ENCODE measurements around the gene PDK3. TPM values are rescaled to one million over a fixed set of nuclear protein-coding genes. Genes with fewer than 3 reads are reported as not detected.

The PDK3 gene
- total RNA-seq, 2 donors from 2014 or later: 116 to 118 TPM

DNA sequence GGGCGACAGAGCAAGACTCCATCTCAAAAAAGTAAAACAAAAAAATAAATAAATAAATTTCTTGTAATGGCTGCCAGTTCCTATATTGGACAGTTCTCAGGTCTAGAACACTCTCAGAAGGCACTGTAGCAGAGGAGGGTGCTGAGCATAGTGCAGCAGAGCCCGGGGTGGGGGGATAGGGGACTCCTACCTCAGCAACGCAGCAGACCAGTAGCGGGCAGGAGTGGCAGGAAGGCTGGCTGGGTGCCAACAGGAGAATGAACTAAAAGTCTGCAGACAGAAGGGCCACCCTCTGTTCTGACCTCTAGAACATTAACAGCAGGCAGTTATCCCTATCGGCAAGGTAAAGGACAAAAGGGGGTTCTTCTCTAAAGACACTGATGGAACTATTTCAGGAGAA is 20.2 kb downstream of the PDK3 start:
- Histone ChIP-seq H3K4me1 (ENCODE audit: control insufficient read depth in 1 of 2, low read depth in 2 of 2) (peaks cover 2 to 12% of the 10 kb centered on the region in 2 donors), H3K27ac (no peak overlapping the region), H3K9me3 (no peaks in the 10 kb centered on the region), H3K4me3 (no peak overlapping the region), H3K27me3 (replicated peaks; ENCODE audit: insufficient read depth) (no peaks in the 10 kb centered on the region), H3K36me3 (no peaks in the 10 kb centered on the region)
- TF ChIP-seq CTCF (IDR thresholded peaks at IDR 0.05): no peak
- ATAC-seq (ENCODE audit: insufficient number of reproducible peaks, low FRiP score, low read depth) (no peak), DNase-seq (ENCODE audit: low spot score) (no peak)

- no peak overlapping the region for H3K4me3 ChIP-seq
- no peak for ATAC-seq (ENCODE audit: insufficient number of reproducible peaks, low FRiP score, low read depth)
- no peaks in the 10 kb centered on the region for H3K27me3 ChIP-seq (replicated peaks; ENCODE audit: insufficient read depth)
- peaks cover 2 to 16% of the 10 kb centered on the region in 2 donors for H3K4me1 ChIP-seq (ENCODE audit: control insufficient read depth in 1 of 2, low read depth in 2 of 2)
- peak overlapping the region; percentile 43 to 55 for H3K27ac ChIP-seq
- DNase-seq (ENCODE audit: low spot score): no peak
- no peaks in the 10 kb centered on the region for H3K36me3 ChIP-seq
- H3K9me3 ChIP-seq: no peaks in the 10 kb centered on the region
- no peak for TF ChIP-seq CTCF (IDR thresholded peaks at IDR 0.05)
These were observed 21.0 kb downstream of the PDK3 start for GRCh38 chrX:24485976-24486680.

DNA sequence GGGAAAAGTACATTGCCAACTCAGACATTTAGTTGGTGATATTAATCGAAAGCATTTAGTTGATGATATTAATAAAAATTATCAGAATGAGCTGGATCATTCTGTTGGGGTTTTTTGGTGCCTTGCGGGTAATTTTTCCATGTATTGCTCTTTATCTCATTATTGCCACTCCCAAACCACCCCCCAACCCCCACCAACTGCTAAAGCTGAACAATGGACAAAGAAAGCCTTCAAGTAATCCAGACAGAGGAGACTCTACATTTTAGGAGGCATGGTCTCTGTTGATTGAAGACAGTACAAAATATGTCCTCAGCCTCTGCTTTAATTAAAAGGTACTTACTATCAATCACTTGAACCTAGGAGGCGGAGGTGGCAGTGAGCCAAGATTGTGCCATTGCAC is 22.5 kb downstream of the PDK3 start:
- no peak overlapping the region for H3K4me3 ChIP-seq
- H3K27ac ChIP-seq: peak overlapping the region in 1 of 2 donors; percentile 47
- H3K4me1 ChIP-seq (ENCODE audit: control insufficient read depth in 1 of 2, low read depth in 2 of 2): peaks cover 2 to 30% of the 10 kb centered on the region in 2 donors
- no peak for TF ChIP-seq CTCF (IDR thresholded peaks at IDR 0.05)
- DNase-seq (ENCODE audit: low spot score): no peak
- ATAC-seq (ENCODE audit: insufficient number of reproducible peaks, low FRiP score, low read depth): no peak
- no peaks in the 10 kb centered on the region for H3K9me3 ChIP-seq
- no peaks in the 10 kb centered on the region for H3K36me3 ChIP-seq
- H3K27me3 ChIP-seq (replicated peaks; ENCODE audit: insufficient read depth): no peaks in the 10 kb centered on the region

- no peak for DNase-seq (ENCODE audit: low spot score)
- Histone ChIP-seq H3K4me3 (no peak overlapping the region), H3K27me3 (replicated peaks; ENCODE audit: insufficient read depth) (no peaks in the 10 kb centered on the region), H3K9me3 (no peaks in the 10 kb centered on the region), H3K27ac (peak overlapping the region in 1 of 2 donors; percentile 38), H3K4me1 (ENCODE audit: control insufficient read depth in 1 of 2, low read depth in 2 of 2) (peaks cover 10 to 59% of the 10 kb centered on the region in 2 donors), H3K36me3 (no peaks in the 10 kb centered on the region)
- ATAC-seq (ENCODE audit: insufficient number of reproducible peaks, low FRiP score, low read depth): no peak
- no peak for TF ChIP-seq CTCF (IDR thresholded peaks at IDR 0.05)
These were observed 26.7 kb downstream of the PDK3 start for GRCh38 chrX:24491741-24492140.

- H3K4me3 ChIP-seq: peak overlapping the region; percentile 45
- no peak for ATAC-seq (ENCODE audit: insufficient number of reproducible peaks, low FRiP score, low read depth)
- H3K36me3 ChIP-seq: no peaks in the 10 kb centered on the region
- H3K27ac ChIP-seq: peak overlapping the region; percentile 47 to 73
- no peaks in the 10 kb centered on the region for H3K27me3 ChIP-seq (replicated peaks; ENCODE audit: insufficient read depth)
- peaks cover 11 to 63% of the 10 kb centered on the region in 2 donors for H3K4me1 ChIP-seq (ENCODE audit: control insufficient read depth in 1 of 2, low read depth in 2 of 2)
- TF ChIP-seq CTCF (IDR thresholded peaks at IDR 0.05): no peak
- H3K9me3 ChIP-seq: no peaks in the 10 kb centered on the region
- DNase-seq (ENCODE audit: low spot score): no peak
These were observed 28.9 kb downstream of the PDK3 start for GRCh38 chrX:24493740-24494581.

All from thoracic aorta (tissue), 2 donors.